GM18508 (cell line): ENCODE measurements around the gene CACNA1H.

Source experiments
- ATAC-seq: cut with Tn5 transposase; IDR thresholded peaks from one replicate; pipeline ENCODE4 v1.9.1; 2021; ENCODE audit warnings: moderate number of reproducible peaks; ENCODE audit not compliant: insufficient read depth, unreplicated experiment

CACNA1H gene

DNA sequence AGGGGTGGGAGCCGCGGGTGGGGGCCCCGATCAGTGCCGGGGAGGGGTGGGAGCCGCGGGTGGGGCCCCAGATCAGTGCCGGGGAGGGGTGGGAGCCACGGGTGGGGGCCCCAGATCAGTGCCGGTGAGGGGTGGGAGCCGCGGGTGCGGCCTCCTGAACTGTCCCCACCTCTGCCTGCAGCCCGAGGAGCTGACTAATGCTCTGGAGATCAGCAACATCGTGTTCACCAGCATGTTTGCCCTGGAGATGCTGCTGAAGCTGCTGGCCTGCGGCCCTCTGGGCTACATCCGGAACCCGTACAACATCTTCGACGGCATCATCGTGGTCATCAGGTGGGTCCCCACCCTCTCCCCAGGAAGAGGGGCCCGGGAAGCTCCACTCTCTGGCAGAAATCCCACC lies 52.0 kb downstream of the CACNA1H start:
- ATAC-seq, result no peak

DNA sequence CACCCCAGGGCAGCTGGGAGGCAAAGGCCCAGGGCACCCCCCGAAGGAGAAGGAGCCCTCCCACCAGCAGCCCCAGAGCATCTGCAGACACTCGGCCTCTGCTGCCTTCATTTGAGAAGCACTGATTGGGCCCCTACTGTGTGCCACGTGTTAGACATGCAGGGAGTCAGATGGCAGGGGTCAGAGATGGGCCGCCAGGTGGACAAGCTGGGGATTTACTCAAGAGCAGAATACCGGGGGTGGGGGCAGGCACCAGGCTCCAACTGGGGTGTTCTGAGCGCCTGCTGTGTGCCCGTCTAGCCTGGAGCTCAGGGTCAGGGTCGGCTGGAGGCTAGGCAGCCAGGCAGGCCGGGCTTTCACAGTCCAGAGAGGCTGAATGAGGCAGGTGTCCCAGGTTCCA lies 53.4 kb downstream of the CACNA1H start:
- ATAC-seq, result no peak

DNA sequence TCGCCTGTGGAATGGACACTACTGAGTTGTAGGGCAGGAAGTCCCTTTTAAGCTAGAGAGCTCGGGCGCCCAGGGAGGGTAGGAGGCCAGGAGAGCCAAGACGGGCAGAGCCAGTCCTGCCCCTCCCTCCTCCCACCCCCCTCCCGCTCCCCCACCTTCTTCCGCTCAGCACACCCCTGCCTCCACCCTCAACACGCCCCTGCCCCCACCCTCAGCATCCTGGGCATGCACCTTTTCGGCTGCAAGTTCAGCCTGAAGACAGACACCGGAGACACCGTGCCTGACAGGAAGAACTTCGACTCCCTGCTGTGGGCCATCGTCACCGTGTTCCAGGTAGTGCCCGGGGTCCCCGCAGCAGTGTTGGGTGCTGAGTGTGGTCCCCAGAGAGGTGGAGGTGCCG lies 53.9 kb downstream of the CACNA1H start:
- no peak for ATAC-seq

DNA sequence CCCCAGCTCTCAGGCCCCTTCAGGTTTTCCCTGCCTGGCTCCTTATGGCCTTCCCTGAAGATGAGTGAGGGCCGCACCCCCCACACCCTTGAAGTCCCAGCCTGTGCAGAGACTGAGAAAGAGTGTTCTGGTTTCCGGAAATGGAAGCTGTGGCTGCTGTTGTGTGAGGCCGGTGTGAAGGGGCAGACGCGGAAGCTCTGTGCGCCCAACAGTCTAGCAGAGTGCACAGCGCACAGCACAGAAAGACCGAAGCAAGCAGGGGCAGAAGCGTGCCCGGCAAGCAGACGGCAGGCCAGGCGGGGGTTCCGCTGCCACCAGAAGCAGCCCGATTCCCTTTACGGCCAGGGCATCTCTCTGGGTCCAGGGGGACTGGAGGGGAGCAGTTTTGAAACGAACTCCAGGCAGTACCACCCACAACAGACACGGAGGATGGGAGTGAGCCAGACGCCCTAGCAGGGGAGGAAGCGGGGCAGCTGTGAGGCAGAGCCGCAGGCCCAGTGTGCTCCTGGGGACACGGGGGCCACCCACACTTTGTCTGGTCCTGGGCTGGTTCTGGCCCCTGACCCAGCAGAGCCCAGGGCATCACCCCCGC lies 55.4 kb downstream of the CACNA1H start:
- ATAC-seq, result no peak

- ATAC-seq, result no peak
Observed at GRCh38 chr16:1209081-1209480, 56.2 kb downstream of the CACNA1H start.

GRCh38 chr16:1210461-1210860 lies 57.6 kb downstream of the CACNA1H start:
- ATAC-seq, result no peak

- no peak for ATAC-seq
Observed at GRCh38 chr16:1211451-1212268, 58.8 kb downstream of the CACNA1H start.

DNA sequence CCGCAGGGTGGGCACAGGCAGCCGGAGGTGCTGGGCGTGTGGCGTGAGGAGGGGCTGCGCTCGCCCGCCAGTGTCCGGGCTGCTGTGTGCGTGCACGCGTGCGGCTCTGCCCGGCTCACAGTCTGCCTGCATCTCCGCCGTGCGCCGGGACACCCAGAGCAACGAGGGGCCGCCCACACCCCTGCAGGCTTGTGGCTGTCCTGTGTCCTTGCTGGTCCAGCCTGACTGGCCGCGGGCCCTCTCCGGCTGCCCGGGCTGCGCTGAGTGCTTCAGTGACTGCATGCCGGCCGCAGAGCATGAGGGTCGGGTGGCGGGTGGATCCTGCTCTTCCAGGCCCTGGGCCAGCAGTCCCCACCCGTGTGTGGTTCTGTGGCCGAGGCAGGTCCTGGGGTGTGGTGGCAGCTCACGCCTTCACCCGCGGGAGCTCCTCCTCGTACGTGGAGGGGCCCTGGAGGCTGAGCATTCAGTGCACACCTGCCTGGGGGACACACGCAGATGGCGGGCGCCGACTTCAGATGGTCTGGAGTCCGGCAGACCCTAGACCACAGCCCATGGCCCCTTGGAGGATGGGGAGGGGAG lies 59.8 kb downstream of the CACNA1H start:
- ATAC-seq, result no peak

- no peak for ATAC-seq
Observed at GRCh38 chr16:1213231-1213630, 60.3 kb downstream of the CACNA1H start.

- ATAC-seq, result no peak
Observed at GRCh38 chr16:1213796-1214372, 61.0 kb downstream of the CACNA1H start.

DNA sequence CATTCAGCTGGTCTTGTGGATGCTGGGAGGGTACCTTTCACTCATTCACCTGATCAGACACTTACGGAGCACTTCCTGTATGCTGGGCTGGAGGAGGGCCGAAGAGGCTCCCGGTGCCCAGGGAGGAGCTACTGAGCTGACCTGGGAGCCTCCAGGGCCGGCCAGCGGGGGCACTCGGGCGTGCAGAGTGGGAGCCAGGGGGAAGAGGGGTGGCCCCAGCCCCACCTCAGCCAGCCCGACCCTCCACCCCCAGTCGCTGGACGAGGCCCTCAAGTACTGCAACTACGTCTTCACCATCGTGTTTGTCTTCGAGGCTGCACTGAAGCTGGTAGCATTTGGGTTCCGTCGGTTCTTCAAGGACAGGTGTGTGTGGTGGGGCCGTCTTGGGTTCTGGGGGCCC lies 61.8 kb downstream of the CACNA1H start:
- ATAC-seq, result no peak

- no peak for ATAC-seq
Observed at GRCh38 chr16:1215574-1216295, 62.8 kb downstream of the CACNA1H start.

GRCh38 chr16:1216296-1216619 lies 63.4 kb downstream of the CACNA1H start:
- no peak for ATAC-seq

- no peak for ATAC-seq
Observed at GRCh38 chr16:1216681-1217400, 63.9 kb downstream of the CACNA1H start.

GRCh38 chr16:1217526-1217925 lies 64.6 kb downstream of the CACNA1H start:
- ATAC-seq, result no peak

GRCh38 chr16:1218061-1218929 lies 65.4 kb downstream of the CACNA1H start:
- ATAC-seq, result no peak

DNA sequence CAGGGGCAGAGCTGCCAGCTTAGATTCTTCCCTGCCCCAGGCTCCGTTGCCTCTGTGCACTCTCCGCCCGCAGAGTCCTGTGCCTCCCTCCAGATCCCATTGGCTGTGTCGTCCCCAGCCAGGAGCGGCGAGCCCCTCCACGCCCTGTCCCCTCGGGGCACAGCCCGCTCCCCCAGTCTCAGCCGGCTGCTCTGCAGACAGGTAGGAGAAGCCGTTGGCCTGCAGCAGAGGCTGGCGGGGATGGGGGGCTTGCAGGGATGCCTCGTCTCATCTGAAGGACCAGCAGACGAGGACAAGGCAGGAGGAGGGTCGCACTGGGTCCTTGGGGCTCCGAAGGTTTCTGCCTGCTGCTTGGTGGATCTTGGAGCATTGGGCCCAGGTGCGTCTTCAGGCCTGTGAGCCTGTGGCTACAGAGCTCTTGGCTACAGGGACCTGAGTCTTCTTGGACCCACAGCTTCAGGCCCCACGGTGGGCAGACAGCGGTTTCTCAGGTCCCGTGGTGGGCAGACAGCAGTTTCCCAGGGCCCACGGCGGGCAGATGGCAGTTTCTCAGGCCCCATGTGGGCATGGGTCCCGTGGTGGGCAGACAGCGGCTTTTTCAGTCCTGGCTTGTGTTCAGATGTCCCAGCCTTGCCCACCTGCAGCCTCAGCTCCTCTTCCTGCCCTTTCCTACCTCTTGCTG lies 66.2 kb downstream of the CACNA1H start:
- no peak for ATAC-seq

DNA sequence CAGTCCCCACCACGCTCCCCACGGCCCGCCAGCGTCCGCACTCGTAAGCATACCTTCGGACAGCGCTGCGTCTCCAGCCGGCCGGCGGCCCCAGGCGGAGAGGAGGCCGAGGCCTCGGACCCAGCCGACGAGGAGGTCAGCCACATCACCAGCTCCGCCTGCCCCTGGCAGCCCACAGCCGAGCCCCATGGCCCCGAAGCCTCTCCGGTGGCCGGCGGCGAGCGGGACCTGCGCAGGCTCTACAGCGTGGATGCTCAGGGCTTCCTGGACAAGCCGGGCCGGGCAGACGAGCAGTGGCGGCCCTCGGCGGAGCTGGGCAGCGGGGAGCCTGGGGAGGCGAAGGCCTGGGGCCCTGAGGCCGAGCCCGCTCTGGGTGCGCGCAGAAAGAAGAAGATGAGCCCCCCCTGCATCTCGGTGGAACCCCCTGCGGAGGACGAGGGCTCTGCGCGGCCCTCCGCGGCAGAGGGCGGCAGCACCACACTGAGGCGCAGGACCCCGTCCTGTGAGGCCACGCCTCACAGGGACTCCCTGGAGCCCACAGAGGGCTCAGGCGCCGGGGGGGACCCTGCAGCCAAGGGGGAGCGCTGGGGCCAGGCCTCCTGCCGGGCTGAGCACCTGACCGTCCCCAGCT lies 67.3 kb downstream of the CACNA1H start:
- ATAC-seq, result no peak
